AG10803 (cell line): ENCODE results near the gene CAMKK2.

ENCODE experiments used
- DNase-seq: peaks from one replicate; pipeline ENCODE4 v3.0.0; 2010; ENCODE audit warnings: low read depth
- H3K4me3 ChIP-seq: 2 replicates; pipeline ENCODE4 v1.5.1; 2011; ENCODE audit warnings: mild to moderate bottlenecking, low read length, control low read depth
- CTCF ChIP-seq: conservative IDR thresholded peaks from 2 replicates; pipeline ENCODE4 v1.5.1; 2011; ENCODE audit warnings: mild to moderate bottlenecking, low read length, control low read depth, inconsistent platforms

CAMKK2 gene

GRCh38 chr12:121296618-121297434 is at the start of gene CAMKK2:
CAMKK2 (minus strand) TSS chr12:121296709; CDS start chr12:121274526, 22,183 bp downstream.
- no peak for TF ChIP-seq CTCF

GRCh38 chr12:121345151-121345815 is 48.8 kb upstream of the CAMKK2 start:
- no peak overlapping the region for H3K4me3 ChIP-seq
- DNase-seq, result no peak
- no peak for TF ChIP-seq CTCF

More at GRCh38 chr12:121296618-121297434, at the start of gene CAMKK2:
- peak; percentile 73 for DNase-seq
- peak within 1 kb of the TSS; percentile 87 for H3K4me3 ChIP-seq

GRCh38 chr12:121344506-121344905 is 48.0 kb upstream of the CAMKK2 start:
- DNase-seq, result no peak
- no peak for TF ChIP-seq CTCF
- no peak overlapping the region for H3K4me3 ChIP-seq

GRCh38 chr12:121337416-121337815 is 40.9 kb upstream of the CAMKK2 start:
- no peak for TF ChIP-seq CTCF
- no peak for DNase-seq
- H3K4me3 ChIP-seq, result no peak overlapping the region

- DNase-seq, result peak; percentile 82
- H3K4me3 ChIP-seq, result no peak overlapping the region
- peak; percentile 94 for TF ChIP-seq CTCF
These were observed 38.2 kb upstream of the CAMKK2 start for GRCh38 chr12:121334513-121335343.

DNA sequence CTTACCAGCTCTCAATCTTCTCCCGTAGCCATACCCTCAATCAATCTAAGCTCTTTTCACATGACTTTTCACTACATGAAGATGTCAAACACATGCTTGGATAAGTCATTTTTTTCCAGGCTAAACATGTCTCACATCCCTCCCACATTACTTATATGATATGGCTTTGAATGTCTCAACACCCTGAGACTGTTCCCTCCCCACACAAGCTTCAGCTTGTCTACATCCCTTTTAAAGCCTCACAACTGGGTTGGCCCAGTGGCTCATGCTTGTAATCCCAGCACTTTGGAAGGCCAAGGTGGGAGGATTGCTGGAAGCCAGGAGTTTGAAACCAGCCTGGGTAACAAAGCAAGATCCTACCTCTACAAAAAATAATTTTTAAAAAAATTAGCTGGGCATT is 37.2 kb upstream of the CAMKK2 start:
- no peak for DNase-seq
- no peak overlapping the region for H3K4me3 ChIP-seq
- TF ChIP-seq CTCF, result no peak
